HepG2 (cell line): ENCODE measurements around the gene WDR45B. TPM values are rescaled to one million over a fixed set of nuclear protein-coding genes. Genes with fewer than 3 reads are reported as not detected.

Source experiments
- ATAC-seq: fragments of 200-7000 bp; cut with Tn5 transposase; 3 replicates; pipeline ENCODE4 v1.9.1; 2020; ENCODE audit warnings: mild to moderate bottlenecking, moderate library complexity
- BruUV-seq: library from RNA; stranded (reverse); fragments of 400-500 nt; replicated peaks from 2 replicates; lab custom pipeline; 2021; lab: Mats Ljungman, UMichigan
- CTCF ChIA-PET: fragments of 300-600 bp; formaldehyde crosslinking; extraction: SDS; loops from one replicate; lab custom pipeline; 2021; ENCODE audit warnings: low total read pairs, inconsistent platforms, low intra/inter-chr PET ratio; lab: Yijun Ruan, JAX
- POLR2A ChIA-PET: fragments of 350-600 bp; sonication (Branson Sonifier 250); formaldehyde crosslinking; loops from one replicate; lab custom pipeline; 2020; ENCODE audit warnings: antibody characterized with exemption, inconsistent platforms; lab: Yijun Ruan, JAX
- DNase-seq: peaks from one replicate; pipeline ENCODE4 v3.0.0-alpha.2; 2015; ENCODE audit warnings: low spot score
- FAIRE-seq: peaks from 3 replicates; lab custom pipeline; 2011; peaks lifted over from hg19 to GRCh38; lab: Jason Lieb, UNC
- H2AFZ ChIP-seq: one replicate; pipeline ENCODE4 v1.6.1; 2011; ENCODE audit warnings: low read length, inconsistent platforms
- H3K27ac ChIP-seq: fragments of 300-600 bp; 3 replicates; pipeline ENCODE4 v1.8.0; 2011; ENCODE audit warnings: mixed run types, mild to moderate bottlenecking, mixed read lengths, low read length, inconsistent platforms; ENCODE audit not compliant: insufficient read depth; ENCODE audit errors: extremely low read length
- H3K27me3 ChIP-seq, 2 experiments: fragments of 200-600 bp in 1 of 2; 2 replicates in 1 of 2; 3 replicates in 1 of 2; pipeline versions ENCODE4 v1.6.0 to v1.8.0; 2011; ENCODE audit warnings: low read length in 2 of 2, mild to moderate bottlenecking in 2 of 2, moderate library complexity in 2 of 2, inconsistent platforms in 1 of 2; ENCODE audit not compliant: insufficient read depth in 2 of 2, control insufficient read depth in 1 of 2
- H3K36me3 ChIP-seq, 2 experiments: fragments of 200-600 bp in 1 of 2; replicated peaks in 1 of 2; 2 replicates in 1 of 2; 3 replicates in 1 of 2; pipeline versions ENCODE4 v1.5.1 to v1.8.0; 2011; ENCODE audit warnings: low read length in 2 of 2, inconsistent platforms in 1 of 2; ENCODE audit not compliant: insufficient read depth in 2 of 2, control insufficient read depth in 1 of 2
- H3K4me1 ChIP-seq: 2 replicates; pipeline ENCODE4 v1.5.1; 2012; ENCODE audit warnings: low read length, inconsistent platforms; ENCODE audit not compliant: insufficient read depth
- H3K4me2 ChIP-seq: 2 replicates; pipeline ENCODE4 v1.6.0; 2011; ENCODE audit warnings: low read depth, low read length, inconsistent platforms
- H3K4me3 ChIP-seq, 3 experiments: fragments of 200-600 bp in 1 of 3; sonication (generic), shearing (Covaris generic) in 1 of 3; replicated peaks in 1 of 3; 2 replicates each; pipeline ENCODE4 v1.5.1; 2011 to 2016; ENCODE audit warnings: low read length in 3 of 3, inconsistent platforms in 2 of 3, low read depth in 2 of 3, mild to moderate bottlenecking in 2 of 3, control low read depth in 1 of 3, mixed read lengths in 1 of 3; ENCODE audit not compliant: insufficient read depth in 1 of 3
- H3K79me2 ChIP-seq: one replicate; pipeline ENCODE4 v1.6.1; 2011; ENCODE audit warnings: low read length, inconsistent platforms; ENCODE audit not compliant: insufficient read depth
- H3K9ac ChIP-seq: 2 replicates; pipeline ENCODE4 v1.6.0; 2011; ENCODE audit warnings: mild to moderate bottlenecking, low read depth, low read length, inconsistent platforms; ENCODE audit not compliant: insufficient read depth
- H3K9me3 ChIP-seq: 2 replicates; pipeline ENCODE4 v1.5.1; 2012; ENCODE audit warnings: mild to moderate bottlenecking, low read length
- H4K20me1 ChIP-seq: 2 replicates; pipeline ENCODE4 v1.6.0; 2011; ENCODE audit warnings: inconsistent platforms, mild to moderate bottlenecking, low read length, moderate library complexity; ENCODE audit not compliant: insufficient read depth
- CEBPB ChIP-seq: IDR thresholded peaks from 2 replicates; pipeline ENCODE4 v1.6.1; 2011; ENCODE audit warnings: low read depth, low read length, improper control_type of control experiment, borderline replicate concordance
- MTA3 ChIP-seq: sonication (generic); formaldehyde crosslinking; IDR thresholded peaks from 2 replicates; pipeline ENCODE4 v1.4.0; 2020; ENCODE audit warnings: missing genetic modification reagents
- PCBP2 ChIP-seq: fragments of 200-400 bp; formaldehyde crosslinking; optimal IDR thresholded peaks from 2 replicates; pipeline ENCODE3; 2018; ENCODE audit warnings: low read length, low read depth; ENCODE audit not compliant: poor library complexity, severe bottlenecking
- PHF5A ChIP-seq: IDR thresholded peaks from one replicate; pipeline ENCODE4 v1.6.1; 2018; ENCODE audit warnings: low read depth, missing genetic modification reagents; ENCODE audit not compliant: unreplicated experiment
- WGBS: methylation state at CpG from one replicate; pipeline ENCODE4 v1.1.6; 2017; ENCODE audit warnings: low lambda C conversion rate; 5-methylcytosine and 5-hydroxymethylcytosine counted together
- in situ Hi-C: cut with HindIII; loops from 2 replicates; pipeline ENCODE4 v1.10.0; 2017; ENCODE audit warnings: low pct_unique_long_range_greater_than_20kb; ENCODE audit not compliant: extremely low pct_ligation_motif_present
- intact Hi-C: fragments of 100-400 bp; cut with micrococcal nuclease; formaldehyde crosslinking; loops from one replicate; pipeline ENCODE4 v1.10.0; 2022; ENCODE audit not compliant: unreplicated experiment
- polyA plus RNA-seq, 8 experiments: library from polyadenylated mRNA; depleted of rRNA in 3 of 8; stranded (reverse) in 7 of 8; unstranded in 1 of 8; fragments of >200 nt; fragmentation: Illumina TruSeq in 4 of 8; extraction: Trizol in 4 of 8; gene quantifications; 2 replicates each; pipeline versions ENCODE4 v1.2.1 to v1.2.3, GENCODE V29; 2011 to 2016; ENCODE audit warnings: low read depth in 4 of 8, missing spikeins in 1 of 8, mixed read lengths in 1 of 8; ENCODE audit not compliant: insufficient read depth in 1 of 8
- total RNA-seq, 5 experiments: library from RNA; depleted of rRNA; stranded (reverse); fragments of >200 nt; fragmentation: Illumina TruSeq; extraction: Trizol; gene quantifications; 2 replicates each; pipeline ENCODE4 v1.2.3, GENCODE V29; 2016; ENCODE audit warnings: low read depth in 1 of 5
- TF ChIP-seq, protein P1 (sequence below): IDR thresholded peaks from 2 replicates; pipeline ENCODE4 v1.6.1; 2016; ENCODE audit warnings: low read depth, control low read depth
- TF ChIP-seq, protein P2 (sequence below): sonication (generic); formaldehyde crosslinking; IDR thresholded peaks from 2 replicates; pipeline ENCODE4 v1.8.1; 2023; ENCODE audit warnings: mild to moderate bottlenecking, inconsistent platforms, moderate library complexity, missing genetic modification reagents, borderline replicate concordance
- TF ChIP-seq, protein P3 (sequence below): sonication (generic); formaldehyde crosslinking; IDR thresholded peaks from 2 replicates; pipeline ENCODE4 v1.5.0; 2020; ENCODE audit warnings: missing genetic modification reagents, mild to moderate bottlenecking, borderline replicate concordance

Gene WDR45B
- total and polyA plus RNA-seq, 2 of the 13 experiments (the other 11 are each of a cell fraction or from before 2014, with no cell fraction given) = 86.2 to 155 TPM

DNA sequence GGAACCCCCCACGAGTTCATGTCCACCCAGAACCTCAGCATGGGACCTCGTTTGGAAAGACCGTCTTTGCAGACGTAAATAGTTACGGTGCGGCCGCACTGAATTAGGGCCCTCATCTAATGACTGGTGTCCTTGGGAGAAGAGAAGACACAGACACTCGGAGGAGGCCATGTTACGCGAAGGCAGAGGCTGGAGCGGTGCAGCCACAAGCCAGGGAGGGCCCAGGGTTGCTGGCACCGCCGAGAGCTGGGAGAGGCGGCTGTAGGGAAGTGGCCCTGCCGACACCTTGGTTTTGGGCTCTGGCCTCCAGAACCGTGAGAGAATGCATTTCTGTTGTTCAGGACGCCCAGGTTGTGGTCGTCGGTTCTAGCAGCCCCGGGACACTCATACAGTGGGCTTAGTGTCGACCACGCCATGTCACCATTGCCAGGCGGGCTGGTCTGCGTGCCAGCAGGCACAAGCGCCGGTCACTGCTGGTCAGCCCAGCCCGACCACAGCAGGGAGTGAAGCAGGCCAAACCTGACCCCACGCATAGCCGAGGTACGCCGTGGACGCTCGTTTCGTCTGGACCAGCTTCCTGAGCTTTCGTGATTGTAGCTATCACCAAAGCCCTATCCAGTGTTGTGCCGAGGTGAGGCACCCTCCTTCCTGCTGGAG is 10.7 kb upstream of the WDR45B start:
- H3K9ac ChIP-seq = no peak overlapping the region
- H3K4me2 ChIP-seq = no peak overlapping the region
- in situ Hi-C loops (no loop called here), intact Hi-C loops (no loop called here)
- POLR2A ChIA-PET = no interaction called here
- H3K4me3 ChIP-seq = no peak overlapping the region
- no peaks in the 10 kb centered on the region for H3K79me2 ChIP-seq
- H3K9me3 ChIP-seq = no peaks in the 10 kb centered on the region
- ATAC-seq = no peak
- no peaks in the 10 kb centered on the region for H4K20me1 ChIP-seq
- no peak for FAIRE-seq
- no TSS peak for BruUV-seq
- peaks cover 22% of the 10 kb centered on the region for H3K4me1 ChIP-seq
- WGBS = 88% methylated on average over 34 of the region's 36 CpGs
- DNase-seq = no peak
- H3K36me3 ChIP-seq = no peaks in the 10 kb centered on the region
- CTCF ChIA-PET = no interaction called here
- TF ChIP-seq PHF5A (CRISPR knock-in tag) (no peak), MTA3 (CRISPR knock-in tag) (no peak), PCBP2 (no peak), CEBPB (no peak)
- TF ChIP-seq, protein P1, sequence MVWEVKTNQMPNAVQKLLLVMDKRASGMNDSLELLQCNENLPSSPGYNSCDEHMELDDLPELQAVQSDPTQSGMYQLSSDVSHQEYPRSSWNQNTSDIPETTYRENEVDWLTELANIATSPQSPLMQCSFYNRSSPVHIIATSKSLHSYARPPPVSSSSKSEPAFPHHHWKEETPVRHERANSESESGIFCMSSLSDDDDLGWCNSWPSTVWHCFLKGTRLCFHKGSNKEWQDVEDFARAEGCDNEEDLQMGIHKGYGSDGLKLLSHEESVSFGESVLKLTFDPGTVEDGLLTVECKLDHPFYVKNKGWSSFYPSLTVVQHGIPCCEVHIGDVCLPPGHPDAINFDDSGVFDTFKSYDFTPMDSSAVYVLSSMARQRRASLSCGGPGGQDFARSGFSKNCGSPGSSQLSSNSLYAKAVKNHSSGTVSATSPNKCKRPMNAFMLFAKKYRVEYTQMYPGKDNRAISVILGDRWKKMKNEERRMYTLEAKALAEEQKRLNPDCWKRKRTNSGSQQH = no peak
- TF ChIP-seq, protein P2, sequence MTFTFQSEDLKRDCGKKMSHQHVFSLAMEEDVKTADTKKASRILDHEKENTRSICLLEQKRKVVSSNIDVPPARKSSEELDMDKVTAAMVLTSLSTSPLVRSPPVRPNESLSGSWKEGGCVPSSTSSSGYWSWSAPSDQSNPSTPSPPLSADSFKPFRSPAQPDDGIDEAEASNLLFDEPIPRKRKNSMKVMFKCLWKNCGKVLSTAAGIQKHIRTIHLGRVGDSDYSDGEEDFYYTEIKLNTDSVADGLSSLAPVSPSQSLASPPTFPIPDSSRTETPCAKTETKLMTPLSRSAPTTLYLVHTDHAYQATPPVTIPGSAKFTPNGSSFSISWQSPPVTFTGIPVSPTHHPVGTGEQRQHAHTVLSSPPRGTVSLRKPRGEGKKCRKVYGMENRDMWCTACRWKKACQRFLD = no peak
- TF ChIP-seq, protein P3, sequence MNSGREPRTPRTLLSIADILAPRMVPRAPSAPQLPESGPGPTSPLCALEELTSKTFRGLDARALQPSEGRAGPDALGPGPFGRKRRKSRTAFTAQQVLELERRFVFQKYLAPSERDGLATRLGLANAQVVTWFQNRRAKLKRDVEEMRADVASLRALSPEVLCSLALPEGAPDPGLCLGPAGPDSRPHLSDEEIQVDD (CRISPR knock-in tag) = no peak
- TF ChIP-seq, all 625 proteins: peak for 0
- H2AFZ ChIP-seq = no peak overlapping the region
- H3K27ac ChIP-seq = no peak overlapping the region
- no peaks in the 10 kb centered on the region for H3K27me3 ChIP-seq
